HS-27A (cell line): ENCODE results near the gene TGFBR1.

Experiments
- DNase-seq: peaks from one replicate; pipeline ENCODE4 v3.0.0-alpha.2; 2012; ENCODE audit warnings: low read depth, missing footprints

TGFBR1 gene

GRCh38 chr9:99171225-99172123 is 66.6 kb downstream of the TGFBR1 start:
- DNase-seq: no peak

- DNase-seq: no peak
These were observed 67.5 kb downstream of the TGFBR1 start for GRCh38 chr9:99172124-99173091.

- no peak for DNase-seq
These were observed 68.9 kb downstream of the TGFBR1 start for GRCh38 chr9:99173570-99174504.

- DNase-seq: no peak
These were observed 71.7 kb downstream of the TGFBR1 start for GRCh38 chr9:99176527-99177013.

GRCh38 chr9:99177576-99178366 is 72.9 kb downstream of the TGFBR1 start:
- DNase-seq: no peak

GRCh38 chr9:99178912-99179872 is 74.3 kb downstream of the TGFBR1 start:
- no peak for DNase-seq

GRCh38 chr9:99180199-99180598 is 75.3 kb downstream of the TGFBR1 start:
- no peak for DNase-seq

GRCh38 chr9:99180662-99181061 is 75.7 kb downstream of the TGFBR1 start:
- no peak for DNase-seq

- no peak for DNase-seq
These were observed 76.3 kb downstream of the TGFBR1 start for GRCh38 chr9:99181206-99181605.

- no peak for DNase-seq
These were observed 76.7 kb downstream of the TGFBR1 start for GRCh38 chr9:99181621-99182020.

- DNase-seq: no peak
These were observed 77.4 kb downstream of the TGFBR1 start for GRCh38 chr9:99182356-99182755.

- no peak for DNase-seq
These were observed 78.7 kb downstream of the TGFBR1 start for GRCh38 chr9:99183616-99184015.

- DNase-seq: no peak
These were observed 79.2 kb downstream of the TGFBR1 start for GRCh38 chr9:99184110-99184474.

- peak; percentile 58 for DNase-seq
These were observed 79.8 kb downstream of the TGFBR1 start for GRCh38 chr9:99184475-99185347.

- no peak for DNase-seq
These were observed 80.4 kb downstream of the TGFBR1 start for GRCh38 chr9:99185348-99185632.

GRCh38 chr9:99185934-99186333 is 81.0 kb downstream of the TGFBR1 start:
- DNase-seq: no peak

GRCh38 chr9:99187311-99187710 is 82.4 kb downstream of the TGFBR1 start:
- DNase-seq: no peak

GRCh38 chr9:99189186-99189585 is 84.3 kb downstream of the TGFBR1 start:
- no peak for DNase-seq
